ENCODE measurements around the gene KDM4F. TPM values are rescaled to one million over a fixed set of nuclear protein-coding genes. Genes with fewer than 3 reads are reported as not detected.
"Not testable (repeated sequence)": the region's sequence is repeated elsewhere in the genome, so short reads cannot be mapped to it uniquely, and the experiment has no call there.

KDM4F gene
- polyA plus RNA-seq, 4 donors = not detected

- Histone ChIP-seq H3K4me3 (ENCODE audit: low read depth in 1 of 3, low read length in 3 of 3) (no peak overlapping the region), H3K4me1 (ENCODE audit: control insufficient read depth in 3 of 3, insufficient read depth in 2 of 3, low read depth in 1 of 3, low read length in 2 of 3) (no peaks in the 10 kb centered on the region), H3K27ac (ENCODE audit: low read depth in 1 of 3, low read length in 2 of 3) (no peak overlapping the region), H3K27me3 (ENCODE audit: control insufficient read depth in 3 of 3, insufficient read depth in 3 of 3, low read length in 3 of 3) (no peaks in the 10 kb centered on the region), H3K9me3 (ENCODE audit: control insufficient read depth in 2 of 2, insufficient read depth in 1 of 2, low read depth in 1 of 2, low read length in 1 of 2) (no peaks in the 10 kb centered on the region), H3K36me3 (ENCODE audit: control insufficient read depth in 3 of 3, insufficient read depth in 2 of 3, low read depth in 1 of 3, low read length in 3 of 3) (peaks cover 0 to 2% (median 0%) of the 10 kb centered on the region in 3 donors)
- DNase-seq (no peak), FAIRE-seq (no peak)
- 82 to 94% (median 87%) methylated on average over 3 of the region's 3 CpGs for WGBS, 3 donors
These were observed 20.9 kb upstream of the KDM4F start for GRCh38 chr11:95028357-95028756.

DNA sequence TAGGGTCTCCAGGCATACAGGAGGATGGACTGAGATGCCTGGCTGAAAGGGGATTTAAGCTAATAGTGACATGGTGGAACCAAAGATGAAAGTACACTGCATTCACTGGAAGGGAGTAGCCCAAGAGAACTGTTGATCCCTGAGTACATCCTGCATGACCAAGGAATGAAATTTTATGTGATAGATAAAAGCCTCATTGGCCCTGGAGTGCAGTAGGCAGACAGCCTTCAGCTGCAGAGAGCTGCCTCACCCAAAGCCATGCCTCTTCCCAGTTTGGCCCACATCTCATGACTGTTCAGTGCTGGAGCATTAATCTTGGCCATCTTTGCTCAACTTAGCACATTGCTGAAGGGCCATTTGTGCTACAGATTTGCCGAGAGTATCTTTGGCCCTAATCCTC lies 16.2 kb upstream of the KDM4F start:
- FAIRE-seq = no peak
- 84 to 100% (median 96%) methylated on average over 1 of the region's 1 CpG for WGBS, 3 donors

DNA sequence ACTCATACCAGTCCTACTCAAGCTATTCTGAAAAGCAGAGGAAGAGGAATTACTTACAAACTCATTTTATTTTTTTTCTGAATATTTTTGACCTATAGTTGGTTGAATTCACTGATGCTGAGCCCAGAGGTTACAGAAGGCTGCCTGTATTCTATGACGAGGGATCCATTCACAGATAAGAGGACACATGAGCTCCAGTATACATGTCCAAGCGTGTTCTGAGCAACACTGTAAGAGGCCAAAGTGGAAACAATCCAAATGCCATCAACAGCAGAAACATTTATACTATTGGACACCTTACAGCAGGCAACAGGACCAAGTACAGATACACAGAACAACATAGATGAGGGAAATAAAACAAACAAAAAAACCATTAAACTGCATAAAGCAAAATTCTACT lies 13.9 kb upstream of the KDM4F start:
- Histone ChIP-seq H3K4me3 (ENCODE audit: low read depth in 1 of 3, low read length in 3 of 3) (no peak overlapping the region), H3K9me3 (ENCODE audit: control insufficient read depth in 2 of 2, insufficient read depth in 1 of 2, low read depth in 1 of 2, low read length in 1 of 2) (no peaks in the 10 kb centered on the region), H3K36me3 (ENCODE audit: control insufficient read depth in 3 of 3, insufficient read depth in 2 of 3, low read depth in 1 of 3, low read length in 3 of 3) (no peaks in the 10 kb centered on the region), H3K27ac (ENCODE audit: low read depth in 1 of 3, low read length in 2 of 3) (no peak overlapping the region), H3K27me3 (ENCODE audit: control insufficient read depth in 3 of 3, insufficient read depth in 3 of 3, low read length in 3 of 3) (no peaks in the 10 kb centered on the region), H3K4me1 (ENCODE audit: control insufficient read depth in 3 of 3, insufficient read depth in 2 of 3, low read depth in 1 of 3, low read length in 2 of 3) (peaks cover 0 to 3% (median 0%) of the 10 kb centered on the region in 3 donors)
- WGBS, 3 donors = 77 to 79% (median 79%) methylated on average over 2 of the region's 2 CpGs
- DNase-seq = no peak
- FAIRE-seq = no peak

More for the DNA sequence above, 16.2 kb upstream of the KDM4F start:
- H3K4me1 ChIP-seq (ENCODE audit: control insufficient read depth in 3 of 3, insufficient read depth in 2 of 3, low read depth in 1 of 3, low read length in 2 of 3) = peaks cover 0 to 3% (median 0%) of the 10 kb centered on the region in 3 donors
- H3K27me3 ChIP-seq (ENCODE audit: control insufficient read depth in 3 of 3, insufficient read depth in 3 of 3, low read length in 3 of 3) = no peaks in the 10 kb centered on the region
- no peaks in the 10 kb centered on the region for H3K9me3 ChIP-seq (ENCODE audit: control insufficient read depth in 2 of 2, insufficient read depth in 1 of 2, low read depth in 1 of 2, low read length in 1 of 2)
- no peak overlapping the region for H3K27ac ChIP-seq (ENCODE audit: low read depth in 1 of 3, low read length in 2 of 3)
- DNase-seq = no peak
- H3K4me3 ChIP-seq (ENCODE audit: low read depth in 1 of 3, low read length in 3 of 3) = no peak overlapping the region
- no peaks in the 10 kb centered on the region for H3K36me3 ChIP-seq (ENCODE audit: control insufficient read depth in 3 of 3, insufficient read depth in 2 of 3, low read depth in 1 of 3, low read length in 3 of 3)

DNA sequence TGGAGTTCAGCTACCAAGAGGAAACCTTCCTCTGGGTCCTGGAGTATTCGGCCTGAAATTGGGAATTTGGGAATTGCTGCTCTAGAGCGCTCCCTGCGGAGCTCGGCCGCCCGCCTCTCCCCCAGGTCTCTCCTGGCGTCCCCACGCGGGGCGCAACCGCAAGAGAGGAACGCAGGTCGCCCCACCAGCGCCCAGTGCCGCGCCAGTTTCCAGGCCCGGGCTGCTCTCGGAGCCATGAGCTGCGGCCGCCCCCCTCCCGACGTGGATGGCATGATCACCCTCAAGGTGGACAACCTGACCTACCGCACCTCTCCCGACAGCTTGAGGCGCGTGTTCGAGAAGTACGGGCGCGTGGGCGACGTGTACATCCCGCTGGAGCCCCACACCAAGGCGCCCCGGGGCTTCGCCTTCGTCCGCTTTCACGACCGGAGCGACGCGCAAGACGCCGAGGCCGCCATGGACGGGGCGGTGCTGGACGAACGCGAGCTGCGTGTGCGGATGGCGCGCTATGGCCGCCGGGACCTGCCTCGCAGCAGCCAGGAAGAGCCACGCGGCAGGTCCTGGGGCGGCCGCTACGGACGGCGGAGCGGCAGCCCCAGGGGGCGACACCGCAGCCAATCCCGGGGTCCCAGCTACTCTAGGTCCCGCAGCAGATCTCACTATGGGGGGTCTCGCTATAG lies 11.7 kb upstream of the KDM4F start:
- H3K36me3 ChIP-seq (ENCODE audit: control insufficient read depth in 3 of 3, insufficient read depth in 2 of 3, low read depth in 1 of 3, low read length in 3 of 3); H3K9me3 ChIP-seq (ENCODE audit: control insufficient read depth in 2 of 2, insufficient read depth in 1 of 2, low read depth in 1 of 2, low read length in 1 of 2); FAIRE-seq; H3K27ac ChIP-seq (ENCODE audit: low read depth in 1 of 3, low read length in 2 of 3); H3K4me1 ChIP-seq (ENCODE audit: control insufficient read depth in 3 of 3, insufficient read depth in 2 of 3, low read depth in 1 of 3, low read length in 2 of 3); H3K27me3 ChIP-seq (ENCODE audit: control insufficient read depth in 3 of 3, insufficient read depth in 3 of 3, low read length in 3 of 3): not testable (repeated sequence)
- peak in 1 of 2 donors; percentile 35 for DNase-seq
- peak overlapping the region in 2 of 3 donors; percentile 26 to 41 for H3K4me3 ChIP-seq (ENCODE audit: low read depth in 1 of 3, low read length in 3 of 3)
- 22 to 31% (median 30%) methylated on average over 60 to 71 of the region's 71 CpGs for WGBS, 3 donors

- no peak for DNase-seq
- WGBS, 3 donors = 91 to 100% (median 100%) methylated on average over 1 of the region's 1 CpG
- Histone ChIP-seq H3K4me3 (ENCODE audit: low read depth in 1 of 3, low read length in 3 of 3) (no peak overlapping the region), H3K9me3 (ENCODE audit: control insufficient read depth in 2 of 2, insufficient read depth in 1 of 2, low read depth in 1 of 2, low read length in 1 of 2) (no peaks in the 10 kb centered on the region), H3K36me3 (ENCODE audit: control insufficient read depth in 3 of 3, insufficient read depth in 2 of 3, low read depth in 1 of 3, low read length in 3 of 3) (no peaks in the 10 kb centered on the region), H3K4me1 (ENCODE audit: control insufficient read depth in 3 of 3, insufficient read depth in 2 of 3, low read depth in 1 of 3, low read length in 2 of 3) (peaks cover 0 to under 1% (median 0%) of the 10 kb centered on the region in 3 donors), H3K27ac (ENCODE audit: low read depth in 1 of 3, low read length in 2 of 3) (no peak overlapping the region), H3K27me3 (ENCODE audit: control insufficient read depth in 3 of 3, insufficient read depth in 3 of 3, low read length in 3 of 3) (no peaks in the 10 kb centered on the region)
- FAIRE-seq = no peak
These were observed 7.0 kb upstream of the KDM4F start for GRCh38 chr11:95042239-95042638.

DNA sequence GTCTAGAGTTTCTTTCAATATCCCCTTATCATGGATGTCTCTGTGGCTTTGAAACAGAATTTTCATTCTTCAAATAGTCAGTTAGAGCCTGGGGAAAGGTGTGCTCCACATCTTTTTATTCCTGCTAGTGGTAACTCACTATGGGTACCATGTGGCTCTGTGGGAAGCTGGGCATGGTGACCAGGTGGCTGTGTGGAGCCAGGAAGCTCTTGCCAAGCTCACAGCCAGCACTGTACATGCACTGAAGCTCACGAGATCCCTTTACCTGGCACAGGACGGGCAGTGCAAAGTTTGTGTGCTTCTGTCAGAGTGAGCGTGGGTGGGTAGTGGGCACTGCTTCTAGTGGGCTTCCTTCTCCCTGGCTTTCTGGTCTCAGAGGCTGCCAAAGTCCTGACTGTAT lies 6.3 kb upstream of the KDM4F start:
- no peak overlapping the region for H3K27ac ChIP-seq (ENCODE audit: low read depth in 1 of 3, low read length in 2 of 3)
- H3K36me3 ChIP-seq (ENCODE audit: control insufficient read depth in 3 of 3, insufficient read depth in 2 of 3, low read depth in 1 of 3, low read length in 3 of 3) = no peaks in the 10 kb centered on the region
- no peaks in the 10 kb centered on the region for H3K27me3 ChIP-seq (ENCODE audit: control insufficient read depth in 3 of 3, insufficient read depth in 3 of 3, low read length in 3 of 3)
- H3K9me3 ChIP-seq (ENCODE audit: control insufficient read depth in 2 of 2, insufficient read depth in 1 of 2, low read depth in 1 of 2, low read length in 1 of 2) = no peaks in the 10 kb centered on the region
- FAIRE-seq = no peak
- no peak for DNase-seq
- no peak overlapping the region for H3K4me3 ChIP-seq (ENCODE audit: low read depth in 1 of 3, low read length in 3 of 3)
- no peaks in the 10 kb centered on the region for H3K4me1 ChIP-seq (ENCODE audit: control insufficient read depth in 3 of 3, insufficient read depth in 2 of 3, low read depth in 1 of 3, low read length in 2 of 3)
- WGBS, 3 donors = 78 to 89% (median 86%) methylated on average over 3 of the region's 3 CpGs

GRCh38 chr11:95044010-95044409 lies 5.2 kb upstream of the KDM4F start:
- 55 to 86% (median 76%) methylated on average over 4 of the region's 4 CpGs for WGBS, 3 donors
- no peak for DNase-seq

GRCh38 chr11:95045812-95046211 lies 3.4 kb upstream of the KDM4F start:
- Histone ChIP-seq H3K36me3 (ENCODE audit: control insufficient read depth in 3 of 3, insufficient read depth in 2 of 3, low read depth in 1 of 3, low read length in 3 of 3) (no peaks in the 10 kb centered on the region), H3K27ac (ENCODE audit: low read depth in 1 of 3, low read length in 2 of 3) (no peak overlapping the region), H3K4me1 (ENCODE audit: control insufficient read depth in 3 of 3, insufficient read depth in 2 of 3, low read depth in 1 of 3, low read length in 2 of 3) (no peaks in the 10 kb centered on the region), H3K9me3 (ENCODE audit: control insufficient read depth in 2 of 2, insufficient read depth in 1 of 2, low read depth in 1 of 2, low read length in 1 of 2) (peaks cover 0 to 8% of the 10 kb centered on the region in 2 donors), H3K27me3 (ENCODE audit: control insufficient read depth in 3 of 3, insufficient read depth in 3 of 3, low read length in 3 of 3) (peaks cover 0 to 3% (median 0%) of the 10 kb centered on the region in 3 donors), H3K4me3 (ENCODE audit: low read depth in 1 of 3, low read length in 3 of 3) (no peak overlapping the region)
- no peak for FAIRE-seq
- no peak for DNase-seq

More at GRCh38 chr11:95044010-95044409, 5.2 kb upstream of the KDM4F start:
- Histone ChIP-seq H3K4me3 (ENCODE audit: low read depth in 1 of 3, low read length in 3 of 3) (no peak overlapping the region), H3K4me1 (ENCODE audit: control insufficient read depth in 3 of 3, insufficient read depth in 2 of 3, low read depth in 1 of 3, low read length in 2 of 3) (no peaks in the 10 kb centered on the region), H3K9me3 (ENCODE audit: control insufficient read depth in 2 of 2, insufficient read depth in 1 of 2, low read depth in 1 of 2, low read length in 1 of 2) (no peaks in the 10 kb centered on the region), H3K27ac (ENCODE audit: low read depth in 1 of 3, low read length in 2 of 3) (no peak overlapping the region), H3K36me3 (ENCODE audit: control insufficient read depth in 3 of 3, insufficient read depth in 2 of 3, low read depth in 1 of 3, low read length in 3 of 3) (no peaks in the 10 kb centered on the region), H3K27me3 (ENCODE audit: control insufficient read depth in 3 of 3, insufficient read depth in 3 of 3, low read length in 3 of 3) (no peaks in the 10 kb centered on the region)
- no peak for FAIRE-seq

Measured in small intestine (tissue), 7 donors.